ENCODE data around the gene FCN2. TPM values are rescaled to one million over a fixed set of nuclear protein-coding genes. Genes with fewer than 3 reads are reported as not detected.

Gene FCN2
- total RNA-seq, 1 donor from 2014 or later, result not detected

- H3K27ac Mint-ChIP-seq (ENCODE audit: unreplicated experiment), result peak overlapping the region; percentile 14
- H3K27me3 Mint-ChIP-seq (ENCODE audit: low read depth), result no peaks in the 10 kb centered on the region
- no peaks in the 10 kb centered on the region for H3K9me3 Mint-ChIP-seq (ENCODE audit: low read depth)
- H3K36me3 Mint-ChIP-seq (ENCODE audit: low read depth), result peaks cover 47% of the 10 kb centered on the region
- TF ChIP-seq, protein P1, sequence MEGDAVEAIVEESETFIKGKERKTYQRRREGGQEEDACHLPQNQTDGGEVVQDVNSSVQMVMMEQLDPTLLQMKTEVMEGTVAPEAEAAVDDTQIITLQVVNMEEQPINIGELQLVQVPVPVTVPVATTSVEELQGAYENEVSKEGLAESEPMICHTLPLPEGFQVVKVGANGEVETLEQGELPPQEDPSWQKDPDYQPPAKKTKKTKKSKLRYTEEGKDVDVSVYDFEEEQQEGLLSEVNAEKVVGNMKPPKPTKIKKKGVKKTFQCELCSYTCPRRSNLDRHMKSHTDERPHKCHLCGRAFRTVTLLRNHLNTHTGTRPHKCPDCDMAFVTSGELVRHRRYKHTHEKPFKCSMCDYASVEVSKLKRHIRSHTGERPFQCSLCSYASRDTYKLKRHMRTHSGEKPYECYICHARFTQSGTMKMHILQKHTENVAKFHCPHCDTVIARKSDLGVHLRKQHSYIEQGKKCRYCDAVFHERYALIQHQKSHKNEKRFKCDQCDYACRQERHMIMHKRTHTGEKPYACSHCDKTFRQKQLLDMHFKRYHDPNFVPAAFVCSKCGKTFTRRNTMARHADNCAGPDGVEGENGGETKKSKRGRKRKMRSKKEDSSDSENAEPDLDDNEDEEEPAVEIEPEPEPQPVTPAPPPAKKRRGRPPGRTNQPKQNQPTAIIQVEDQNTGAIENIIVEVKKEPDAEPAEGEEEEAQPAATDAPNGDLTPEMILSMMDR (IDR thresholded peaks at IDR 0.05), result no peak
- DNase-seq (ENCODE audit: low spot score), result no peak
- no peak overlapping the region for H3K4me3 Mint-ChIP-seq (ENCODE audit: unreplicated experiment)
- no peaks in the 10 kb centered on the region for H3K4me1 Mint-ChIP-seq (ENCODE audit: low read depth)
These were observed 43.1 kb upstream of the FCN2 start for GRCh38 chr9:134837529-134837928.

- Mint-ChIP-seq H3K4me3 (ENCODE audit: unreplicated experiment) (no peak overlapping the region), H3K27me3 (ENCODE audit: low read depth) (no peaks in the 10 kb centered on the region), H3K36me3 (ENCODE audit: low read depth) (peaks cover 51% of the 10 kb centered on the region), H3K9me3 (ENCODE audit: low read depth) (no peaks in the 10 kb centered on the region), H3K4me1 (ENCODE audit: low read depth) (peaks cover 8% of the 10 kb centered on the region), H3K27ac (ENCODE audit: unreplicated experiment) (no peak overlapping the region)
- TF ChIP-seq, protein P1 (IDR thresholded peaks at IDR 0.05), result no peak
- DNase-seq (ENCODE audit: low spot score), result peak; percentile 81
These were observed 41.8 kb upstream of the FCN2 start for GRCh38 chr9:134838651-134839454.

DNA sequence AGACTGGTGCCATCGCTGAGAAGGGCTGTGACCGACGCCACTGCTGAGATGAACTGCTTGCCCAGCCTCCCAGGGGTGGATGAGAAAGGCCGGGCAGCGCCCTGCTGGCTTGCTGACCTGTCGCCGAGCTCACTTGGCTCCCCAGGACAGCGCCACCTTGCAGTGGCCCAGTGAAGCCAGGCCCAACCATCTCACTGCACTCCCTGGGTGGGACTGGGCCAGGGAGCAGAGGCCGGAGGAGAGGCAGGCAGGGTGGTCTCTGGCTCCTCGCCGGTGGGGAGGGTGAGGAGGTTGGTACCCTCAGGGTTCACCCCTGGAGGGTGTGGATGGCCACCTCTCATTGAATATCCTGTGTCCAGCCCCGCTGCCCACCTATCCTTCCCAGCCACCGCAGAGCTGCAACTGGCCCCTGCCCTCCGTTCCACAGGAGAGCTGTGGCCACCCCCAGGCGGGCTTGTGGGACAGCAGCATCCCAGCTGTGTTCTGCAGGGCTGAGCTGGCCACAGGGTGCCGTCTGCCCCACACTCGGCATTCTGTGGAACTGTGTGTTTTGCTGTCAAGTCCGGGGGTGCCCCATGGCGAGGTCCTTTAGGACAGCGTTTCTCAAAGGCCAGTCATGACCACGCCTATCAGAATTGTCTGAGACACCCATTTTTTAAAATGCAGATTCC, 41.0 kb upstream of the FCN2 start:
- Mint-ChIP-seq H3K27ac (ENCODE audit: unreplicated experiment) (peak overlapping the region; percentile 77), H3K4me3 (ENCODE audit: unreplicated experiment) (no peak overlapping the region), H3K4me1 (ENCODE audit: low read depth) (peaks cover 11% of the 10 kb centered on the region), H3K27me3 (ENCODE audit: low read depth) (no peaks in the 10 kb centered on the region), H3K9me3 (ENCODE audit: low read depth) (no peaks in the 10 kb centered on the region), H3K36me3 (ENCODE audit: low read depth) (peaks cover 53% of the 10 kb centered on the region)
- peak; percentile 88 for DNase-seq (ENCODE audit: low spot score)
- TF ChIP-seq, protein P1 (IDR thresholded peaks at IDR 0.05), result peak; percentile 49

- DNase-seq (ENCODE audit: low spot score), result no peak
- H3K36me3 Mint-ChIP-seq (ENCODE audit: low read depth), result peaks cover 53% of the 10 kb centered on the region
- H3K4me3 Mint-ChIP-seq (ENCODE audit: unreplicated experiment), result no peak overlapping the region
- H3K9me3 Mint-ChIP-seq (ENCODE audit: low read depth), result no peaks in the 10 kb centered on the region
- H3K4me1 Mint-ChIP-seq (ENCODE audit: low read depth), result peaks cover 11% of the 10 kb centered on the region
- H3K27ac Mint-ChIP-seq (ENCODE audit: unreplicated experiment), result no peak overlapping the region
- TF ChIP-seq, protein P1 (IDR thresholded peaks at IDR 0.05), result no peak
- no peaks in the 10 kb centered on the region for H3K27me3 Mint-ChIP-seq (ENCODE audit: low read depth)
These were observed 40.1 kb upstream of the FCN2 start for GRCh38 chr9:134840511-134840910.

DNA sequence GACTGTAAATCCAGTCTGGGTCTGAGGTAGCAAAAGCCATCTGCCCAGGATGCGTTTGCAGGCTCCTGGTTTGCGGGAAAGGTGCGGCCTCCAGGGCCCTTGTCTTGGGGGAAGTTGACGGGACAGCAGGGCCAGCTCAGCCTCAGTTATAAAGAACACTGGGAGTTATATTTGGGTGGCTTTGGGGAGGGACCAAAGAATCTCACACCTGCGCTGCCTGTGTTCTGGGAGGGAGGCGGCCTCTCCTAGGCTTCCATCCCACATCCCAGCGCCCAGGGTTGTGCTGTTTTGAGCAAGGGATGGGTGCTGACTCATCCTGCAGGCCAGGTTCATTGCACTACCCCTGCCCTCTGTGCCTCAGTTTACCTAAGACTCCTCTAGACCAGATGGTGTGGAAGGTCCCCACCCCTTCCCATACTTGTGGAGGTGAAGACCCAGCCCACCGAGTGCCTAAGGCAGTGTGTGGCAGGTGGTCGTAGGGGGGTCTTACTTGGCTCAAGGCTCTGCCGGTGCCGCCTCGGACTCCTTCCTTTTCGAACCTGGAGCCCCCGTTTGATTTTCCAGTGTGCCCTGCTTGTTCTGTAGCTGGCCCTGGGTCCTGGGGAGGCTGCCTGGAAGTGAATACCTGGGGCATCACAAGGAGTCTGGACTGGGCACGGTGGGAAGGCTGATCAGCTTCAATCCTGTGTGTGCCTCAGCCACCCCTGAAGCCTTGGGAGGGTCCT, 39.3 kb upstream of the FCN2 start:
- Mint-ChIP-seq H3K27me3 (ENCODE audit: low read depth) (no peaks in the 10 kb centered on the region), H3K4me1 (ENCODE audit: low read depth) (peaks cover 11% of the 10 kb centered on the region), H3K36me3 (ENCODE audit: low read depth) (peaks cover 50% of the 10 kb centered on the region), H3K9me3 (ENCODE audit: low read depth) (no peaks in the 10 kb centered on the region), H3K4me3 (ENCODE audit: unreplicated experiment) (no peak overlapping the region), H3K27ac (ENCODE audit: unreplicated experiment) (peak overlapping the region; percentile 45)
- TF ChIP-seq, protein P1 (IDR thresholded peaks at IDR 0.05), result no peak
- no peak for DNase-seq (ENCODE audit: low spot score)

Measured in chondrocyte (in vitro differentiated cells).